HG03521 (cell line): Measurements from ENCODE around the gene PHACTR1.

ENCODE experiments used
- ATAC-seq: cut with Tn5 transposase; IDR thresholded peaks from one replicate; pipeline ENCODE4 v1.9.1; 2021; ENCODE audit warnings: mild to moderate bottlenecking, moderate library complexity; ENCODE audit not compliant: unreplicated experiment

The PHACTR1 gene

DNA sequence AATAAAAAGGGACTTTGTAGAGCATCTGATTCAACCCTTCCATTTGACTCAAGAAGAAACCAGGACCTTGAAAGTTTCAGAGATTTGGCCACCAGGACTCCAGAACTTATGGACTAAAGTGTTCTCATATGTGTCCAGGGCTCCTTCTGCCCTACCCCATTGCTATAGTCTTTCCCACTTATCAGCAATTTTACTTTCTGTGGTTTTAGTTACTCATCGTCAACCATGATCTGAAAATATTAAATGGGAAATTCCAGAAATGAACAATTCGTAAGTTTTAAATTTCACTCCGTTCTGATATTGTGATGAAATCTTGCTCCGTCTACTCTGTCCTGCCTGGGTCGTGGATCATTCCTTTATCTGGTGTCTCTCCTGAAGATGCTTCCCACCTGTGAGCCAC is 259.8 kb downstream of the PHACTR1 start:
- no peak for ATAC-seq

DNA sequence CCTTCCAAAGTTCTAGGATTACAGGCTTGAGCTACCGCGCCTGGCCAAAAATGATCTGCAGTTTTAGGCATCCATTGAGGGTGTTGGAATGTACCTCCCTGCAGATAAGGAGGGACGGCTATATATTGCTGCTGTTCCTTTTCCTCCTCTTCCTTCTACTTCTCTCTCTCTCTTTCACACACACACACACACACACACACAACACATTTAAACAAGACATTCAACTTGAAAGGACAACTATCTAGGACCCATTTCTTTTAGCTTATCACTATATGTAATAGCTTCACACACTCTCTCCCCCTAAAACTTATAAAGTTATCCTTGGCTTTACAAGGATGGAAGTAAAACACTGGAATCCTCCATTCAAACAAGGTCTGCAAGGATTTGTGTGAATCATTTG is 260.6 kb downstream of the PHACTR1 start:
- no peak for ATAC-seq

DNA sequence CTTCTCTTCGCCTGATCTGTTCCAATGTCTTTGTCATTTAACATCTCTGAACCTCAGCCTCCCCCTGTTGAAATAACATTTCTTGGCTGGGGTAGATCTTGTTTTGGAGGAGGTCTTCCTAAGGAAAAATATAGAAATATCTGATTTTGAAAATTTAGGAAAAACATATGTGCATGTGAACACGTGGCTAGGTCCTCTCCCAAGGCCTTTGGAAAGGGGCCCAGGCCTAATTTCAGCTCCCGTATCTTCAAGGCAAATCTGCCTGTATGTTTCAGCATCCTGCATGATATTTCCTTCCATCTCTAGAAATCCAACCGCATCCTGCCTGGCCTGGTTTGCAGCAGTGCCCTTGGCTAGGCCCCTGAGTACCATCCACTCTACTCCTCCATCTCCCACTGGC is 261.2 kb downstream of the PHACTR1 start:
- no peak for ATAC-seq

- no peak for ATAC-seq
These were observed 264.2 kb downstream of the PHACTR1 start for GRCh38 chr6:12980741-12981140.

DNA sequence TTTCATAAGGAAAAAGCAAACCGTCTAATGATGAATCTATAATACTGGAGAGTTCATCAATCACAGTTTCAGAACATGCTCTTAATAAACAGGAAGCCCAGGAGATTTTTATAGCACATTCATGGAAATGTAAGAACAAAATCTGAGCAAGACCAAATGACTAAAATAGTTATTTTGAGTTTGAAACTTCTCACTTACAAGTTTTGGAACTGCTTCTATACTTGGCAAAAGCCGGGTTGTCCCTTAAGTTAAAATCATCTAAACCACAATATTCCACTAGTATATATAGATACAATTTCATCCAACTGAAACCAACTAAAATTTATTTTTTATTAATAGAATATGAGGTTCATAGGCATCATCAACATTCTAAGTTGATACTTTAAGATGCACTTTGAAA is 268.2 kb downstream of the PHACTR1 start:
- ATAC-seq: no peak

GRCh38 chr6:12987783-12988182 is 271.2 kb downstream of the PHACTR1 start:
- ATAC-seq: no peak

GRCh38 chr6:12990162-12990561 is 273.6 kb downstream of the PHACTR1 start:
- no peak for ATAC-seq

GRCh38 chr6:12991435-12991834 is 274.9 kb downstream of the PHACTR1 start:
- no peak for ATAC-seq

DNA sequence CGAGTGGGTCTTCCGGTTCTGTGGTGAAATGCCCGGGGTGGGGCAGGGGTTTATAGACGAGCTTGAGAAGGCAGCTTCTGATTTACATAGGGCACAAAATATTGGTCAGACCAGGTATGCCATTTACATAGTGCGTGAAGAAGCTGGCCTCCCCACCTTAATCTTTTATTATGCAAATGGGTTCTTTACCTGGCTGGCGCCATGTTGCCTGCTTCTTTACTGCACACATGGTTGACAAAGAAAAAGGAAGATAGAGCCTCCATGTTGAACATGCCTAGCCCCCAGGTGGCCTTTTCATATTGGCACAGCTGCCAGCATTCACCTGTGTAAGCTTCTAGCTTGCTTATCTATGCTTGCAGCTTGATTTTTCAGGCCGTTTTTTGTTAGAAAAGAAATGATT is 276.2 kb downstream of the PHACTR1 start:
- no peak for ATAC-seq

DNA sequence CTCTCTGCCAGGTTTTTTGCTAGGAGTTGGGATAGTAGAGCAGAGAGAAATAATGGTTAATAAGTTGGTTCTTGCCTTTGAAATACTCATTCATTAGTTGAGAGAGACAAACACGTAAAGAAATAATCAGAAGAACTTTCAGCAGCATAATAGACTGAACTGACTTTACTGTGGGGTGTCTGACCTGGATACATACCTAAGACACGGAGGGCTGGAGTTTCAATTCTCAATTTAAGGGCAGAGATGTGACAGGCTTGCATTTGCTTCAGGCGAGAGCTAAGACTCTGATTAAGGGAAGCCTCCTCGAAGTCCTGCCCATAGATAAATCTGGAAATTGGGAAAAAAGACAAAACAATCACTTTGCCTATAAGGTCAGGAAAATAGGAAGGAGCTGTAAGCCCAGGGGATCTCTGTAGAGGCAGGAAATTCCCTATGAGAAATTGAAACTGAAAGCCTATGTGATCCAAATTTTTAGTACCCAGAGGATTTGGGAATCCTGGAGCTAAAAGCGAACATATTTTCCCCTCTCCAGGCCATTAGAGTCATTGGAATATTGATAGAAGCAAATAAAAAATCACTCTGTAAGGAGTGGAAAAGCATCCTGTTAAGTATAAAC is 276.8 kb downstream of the PHACTR1 start:
- ATAC-seq: no peak

GRCh38 chr6:12995419-12995818 is 278.9 kb downstream of the PHACTR1 start:
- ATAC-seq: no peak

DNA sequence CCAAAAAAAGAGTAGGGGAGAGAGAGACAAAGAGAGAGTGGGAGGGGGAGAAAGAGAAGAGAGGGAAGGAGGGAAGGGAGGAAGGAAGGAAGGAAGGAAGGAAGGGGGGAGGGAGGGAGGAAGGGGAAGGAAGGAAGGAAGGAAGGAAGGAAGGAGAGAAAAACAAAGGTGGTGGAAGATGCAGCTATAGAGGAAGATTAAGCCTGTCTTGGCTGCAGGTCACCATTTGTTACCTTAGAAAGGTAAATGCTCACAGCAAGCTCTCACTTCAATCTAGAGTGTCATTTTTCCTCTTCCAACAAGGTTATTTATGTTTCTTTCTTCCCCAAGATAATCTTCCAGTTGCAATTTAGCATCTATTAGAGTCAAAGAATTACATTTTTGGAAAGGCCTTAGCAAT is 284.0 kb downstream of the PHACTR1 start:
- no peak for ATAC-seq

DNA sequence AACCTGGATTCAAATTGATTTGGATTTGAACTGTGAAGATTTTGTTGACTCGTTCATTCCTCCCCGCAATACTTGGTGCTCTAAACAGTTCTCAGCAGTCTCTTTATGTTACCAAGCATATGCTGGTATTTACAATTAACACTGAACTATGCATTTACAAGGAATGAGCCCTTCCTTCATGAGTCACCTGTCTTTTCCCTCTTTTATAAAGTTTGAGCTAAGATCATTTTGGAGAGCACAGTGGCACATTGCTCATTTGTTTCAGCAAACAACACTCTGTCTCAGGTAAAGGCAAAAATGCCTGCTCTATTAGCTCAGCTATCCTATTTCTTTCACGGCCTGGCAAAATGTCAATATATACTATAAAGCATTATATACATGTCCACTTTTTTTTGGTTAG is 285.4 kb downstream of the PHACTR1 start:
- ATAC-seq: no peak

DNA sequence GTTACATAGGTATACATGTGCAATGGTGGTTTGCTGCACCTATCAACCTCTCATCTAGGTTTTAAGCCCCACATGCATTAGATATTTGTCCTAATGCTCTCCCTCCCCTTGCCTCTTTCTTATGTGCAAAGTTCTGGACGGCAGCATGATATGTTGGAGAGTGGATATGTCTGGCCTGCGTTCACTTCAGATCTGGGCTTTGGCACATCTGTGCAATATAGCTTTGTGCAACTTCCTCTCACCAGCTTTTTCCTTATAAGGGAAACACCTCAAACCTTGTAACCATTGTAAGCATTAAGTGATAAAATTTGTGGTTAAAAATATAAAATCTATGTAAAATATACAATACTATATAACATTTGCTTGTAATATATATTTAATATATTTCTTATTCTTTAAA is 288.0 kb downstream of the PHACTR1 start:
- no peak for ATAC-seq

- ATAC-seq: no peak
These were observed 289.4 kb downstream of the PHACTR1 start for GRCh38 chr6:13005994-13006393.

DNA sequence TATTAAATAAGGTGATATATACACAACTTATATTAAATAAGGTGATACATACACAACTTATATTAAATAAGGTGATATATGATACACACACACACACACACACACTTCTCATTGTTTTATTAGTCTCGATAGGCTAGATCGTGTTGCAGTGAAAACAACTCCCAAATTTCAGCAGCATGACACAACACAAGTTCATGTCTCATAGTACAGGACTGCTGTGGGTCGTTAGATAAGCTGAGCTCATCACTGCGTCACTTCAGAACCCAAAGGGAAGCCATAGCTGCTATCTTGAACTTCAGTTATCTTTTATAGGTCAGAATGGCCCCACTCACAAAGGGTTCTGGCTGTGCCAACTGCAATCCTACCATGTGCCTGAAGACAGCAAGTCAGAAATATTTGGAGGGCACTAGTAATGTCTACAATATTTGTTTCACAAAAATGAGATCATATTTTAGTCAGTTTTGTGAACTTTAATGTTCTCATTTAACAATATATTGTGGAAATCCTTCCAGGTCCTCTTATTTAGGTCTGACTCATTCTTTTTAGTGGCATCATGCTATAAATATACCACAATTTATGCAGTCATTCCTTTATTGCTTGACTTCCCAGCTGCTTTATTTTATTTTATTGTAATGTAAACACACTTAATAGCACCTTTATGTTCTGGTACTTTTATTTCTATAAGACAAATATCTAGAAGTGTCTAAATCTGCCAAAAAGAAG is 290.2 kb downstream of the PHACTR1 start:
- ATAC-seq: no peak

GRCh38 chr6:13007744-13008143 is 291.2 kb downstream of the PHACTR1 start:
- ATAC-seq: no peak

DNA sequence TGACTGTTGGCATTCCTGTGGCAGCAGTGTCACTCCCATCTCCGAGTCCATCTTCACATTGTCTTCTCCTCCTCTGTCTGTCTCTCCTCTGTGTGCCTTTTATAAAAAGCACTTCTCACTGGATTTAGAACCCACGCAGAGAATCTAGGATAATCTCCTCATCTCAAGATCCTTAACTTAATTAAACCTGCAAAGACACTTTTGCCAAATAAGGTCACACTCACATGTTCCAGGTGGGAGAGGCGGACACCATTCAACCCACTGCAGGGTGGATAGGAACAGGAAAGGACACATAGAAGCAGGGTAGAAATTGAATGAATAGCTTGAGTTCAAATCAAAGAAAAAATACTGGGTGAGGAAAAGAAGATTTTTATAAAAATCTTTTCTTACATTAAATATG is 292.5 kb downstream of the PHACTR1 start:
- ATAC-seq: no peak

- ATAC-seq: no peak
These were observed 292.9 kb downstream of the PHACTR1 start for GRCh38 chr6:13009461-13009860.

- no peak for ATAC-seq
These were observed 295.1 kb downstream of the PHACTR1 start for GRCh38 chr6:13011612-13012146.

DNA sequence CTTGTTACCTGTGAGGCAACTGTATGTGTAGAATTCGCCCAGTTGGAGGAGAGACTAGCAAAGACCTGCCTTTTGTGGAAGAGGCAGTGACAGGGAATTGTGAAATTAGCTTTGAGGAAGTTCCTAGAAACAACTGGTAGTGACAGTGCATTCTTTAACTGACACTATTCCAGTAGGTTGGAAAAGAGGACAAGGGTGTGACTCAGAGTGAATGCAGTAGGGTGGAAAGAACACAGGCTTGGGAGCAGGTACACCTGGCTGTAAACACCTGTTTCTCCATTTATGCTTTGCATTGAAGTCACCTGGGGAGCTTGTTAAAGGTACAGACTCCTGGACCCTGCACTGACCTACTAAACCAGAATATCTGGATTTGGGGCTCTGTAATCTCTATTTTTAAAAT is 295.7 kb downstream of the PHACTR1 start:
- no peak for ATAC-seq

DNA sequence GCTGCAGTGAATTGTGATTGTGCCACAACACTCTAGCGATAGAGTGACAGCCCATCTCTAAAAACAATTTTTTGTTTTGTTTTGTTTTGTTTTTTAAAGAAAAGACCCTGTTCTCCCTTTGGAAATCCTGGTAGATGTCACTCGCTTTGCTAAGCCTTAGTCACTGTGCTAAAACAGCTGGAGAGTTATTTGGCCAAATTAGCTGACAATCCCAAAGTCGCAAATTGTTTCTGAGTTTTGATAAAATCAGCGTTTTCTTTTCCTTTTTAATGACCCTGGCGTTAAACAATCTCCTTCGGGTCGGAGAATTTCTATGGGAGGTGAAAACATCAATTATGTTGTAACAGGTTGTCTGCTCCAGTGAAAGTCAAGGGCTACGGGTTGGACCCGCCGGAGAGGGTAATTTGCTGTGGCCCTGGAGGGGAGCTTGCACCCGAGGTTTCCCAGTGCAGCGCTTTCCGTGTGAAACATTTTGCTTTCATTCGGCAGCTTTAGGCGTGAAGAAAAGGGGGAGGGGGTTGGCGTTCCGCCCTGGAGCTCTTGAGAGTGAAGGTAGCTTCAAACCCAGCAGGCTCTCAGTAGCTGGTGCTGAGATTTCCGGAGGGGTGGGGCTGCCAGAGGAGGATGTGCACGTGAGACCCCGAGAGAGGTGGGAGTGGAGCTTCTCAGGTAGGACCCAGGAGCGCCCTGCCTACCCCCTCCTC is 296.6 kb downstream of the PHACTR1 start:
- no peak for ATAC-seq
